CMK (cell line): Measurements from ENCODE around the gene GNS.
"Not testable (repeated sequence)": the region's sequence is repeated elsewhere in the genome, so short reads cannot be mapped to it uniquely, and the experiment has no call there.

Experiments used
- DNase-seq: peaks from one replicate; pipeline ENCODE4 v3.0.0-alpha.2; 2010; ENCODE audit warnings: low read depth

GNS gene

GRCh38 chr12:64779354-64779974, 20.3 kb upstream of the GNS start:
- DNase-seq: no peak

GRCh38 chr12:64775147-64775736, 16.0 kb upstream of the GNS start:
- not testable (repeated sequence) for DNase-seq

GRCh38 chr12:64773386-64773785, 14.2 kb upstream of the GNS start:
- DNase-seq: no peak

GRCh38 chr12:64767495-64767894, 8.3 kb upstream of the GNS start:
- no peak for DNase-seq

GRCh38 chr12:64760808-64761573, 1.8 kb upstream of the GNS start:
- DNase-seq: no peak

GRCh38 chr12:64757771-64758170, 1.4 kb downstream of the GNS start:
- DNase-seq: no peak

GRCh38 chr12:64756376-64756775, 2.8 kb downstream of the GNS start:
- DNase-seq: no peak

GRCh38 chr12:64753427-64753826, 5.8 kb downstream of the GNS start:
- DNase-seq: no peak

- peak; percentile 34 for DNase-seq
These were observed 6.4 kb downstream of the GNS start for GRCh38 chr12:64752833-64753238.

- no peak for DNase-seq
These were observed 7.2 kb downstream of the GNS start for GRCh38 chr12:64752032-64752431.

GRCh38 chr12:64749461-64750200, 9.6 kb downstream of the GNS start:
- no peak for DNase-seq

- no peak for DNase-seq
These were observed 11.5 kb downstream of the GNS start for GRCh38 chr12:64747695-64748094.

GRCh38 chr12:64746663-64747062, 12.5 kb downstream of the GNS start:
- DNase-seq: no peak

GRCh38 chr12:64745980-64746379, 13.2 kb downstream of the GNS start:
- no peak for DNase-seq

GRCh38 chr12:64745259-64745807, 13.9 kb downstream of the GNS start:
- DNase-seq: no peak

GRCh38 chr12:64744422-64745258, 14.6 kb downstream of the GNS start:
- no peak for DNase-seq

GRCh38 chr12:64743206-64743605, 16.0 kb downstream of the GNS start:
- no peak for DNase-seq

GRCh38 chr12:64742416-64742815, 16.8 kb downstream of the GNS start:
- no peak for DNase-seq

- no peak for DNase-seq
These were observed 18.6 kb downstream of the GNS start for GRCh38 chr12:64740646-64741045.

- DNase-seq: no peak
These were observed 19.4 kb downstream of the GNS start for GRCh38 chr12:64739778-64740177.

- DNase-seq: no peak
These were observed 21.7 kb downstream of the GNS start for GRCh38 chr12:64737539-64737938.
